HG03135 (cell line): Measurements from ENCODE around the gene JADE2.

Source experiments
- ATAC-seq: cut with Tn5 transposase; IDR thresholded peaks from one replicate; pipeline ENCODE4 v1.9.1; 2021; ENCODE audit warnings: mild to moderate bottlenecking, moderate library complexity; ENCODE audit not compliant: unreplicated experiment

JADE2 gene

GRCh38 chr5:134620634-134621033 is 95.2 kb downstream of the JADE2 start:
- no peak for ATAC-seq

GRCh38 chr5:134625559-134625958 is 100.1 kb downstream of the JADE2 start:
- ATAC-seq = no peak

GRCh38 chr5:134626369-134627014 is 101.0 kb downstream of the JADE2 start:
- ATAC-seq = no peak
